ENCODE data around the gene ADCY3. TPM values are rescaled to one million over a fixed set of nuclear protein-coding genes. Genes with fewer than 3 reads are reported as not detected.

Gene ADCY3
- total and polyA plus RNA-seq, 3 donors from 2014 or later: 22.3 to 41.6 (median 27.9) TPM

- H3K36me3 ChIP-seq (ENCODE audit: low read depth, missing control alignments): no peaks in the 10 kb centered on the region
- WGBS, 2 donors: 84 to 92% methylated on average over 5 of the region's 5 CpGs
- DNase-seq: no peak
Observed at GRCh38 chr2:24845691-24846090, 74.3 kb downstream of the ADCY3 start.

GRCh38 chr2:24844023-24844685 lies 75.9 kb downstream of the ADCY3 start:
- DNase-seq: no peak
- WGBS, 2 donors: 95 to 97% methylated on average over 8 of the region's 9 CpGs
- Histone ChIP-seq H3K4me3 (no peak overlapping the region), H3K27ac (no peak overlapping the region), H3K27me3 (no peaks in the 10 kb centered on the region), H3K36me3 (ENCODE audit: low read depth, missing control alignments) (no peaks in the 10 kb centered on the region), H3K4me1 (no peaks in the 10 kb centered on the region), H3K9me3 (no peaks in the 10 kb centered on the region)
- intact Hi-C loops (cut with DNase I; ENCODE audit: low total_unique reads): no loop called here
- TF ChIP-seq CTCF (IDR thresholded peaks at IDR 0.05) (no peak), POLR2A (IDR thresholded peaks at IDR 0.05) (no peak)

More at GRCh38 chr2:24845691-24846090, 74.3 kb downstream of the ADCY3 start:
- no peak overlapping the region for H3K4me3 ChIP-seq
- H3K27ac ChIP-seq: no peak overlapping the region
- H3K27me3 ChIP-seq: no peaks in the 10 kb centered on the region
- no peak for TF ChIP-seq CTCF (IDR thresholded peaks at IDR 0.05)
- TF ChIP-seq POLR2A (IDR thresholded peaks at IDR 0.05): no peak
- no peaks in the 10 kb centered on the region for H3K9me3 ChIP-seq
- intact Hi-C loops (cut with DNase I; ENCODE audit: low total_unique reads): no loop called here
- peaks cover 9% of the 10 kb centered on the region for H3K4me1 ChIP-seq

- H3K4me3 ChIP-seq: no peak overlapping the region
- no peak overlapping the region for H3K27ac ChIP-seq
- TF ChIP-seq CTCF (IDR thresholded peaks at IDR 0.05) (no peak), POLR2A (IDR thresholded peaks at IDR 0.05) (no peak)
- no peaks in the 10 kb centered on the region for H3K27me3 ChIP-seq
- H3K9me3 ChIP-seq: no peaks in the 10 kb centered on the region
- DNase-seq: no peak
- no peaks in the 10 kb centered on the region for H3K4me1 ChIP-seq
- H3K36me3 ChIP-seq (ENCODE audit: low read depth, missing control alignments): no peaks in the 10 kb centered on the region
- 94 to 98% methylated on average over 12 of the region's 12 CpGs for WGBS, 2 donors
- intact Hi-C loops (cut with DNase I; ENCODE audit: low total_unique reads): no loop called here
Observed at GRCh38 chr2:24843330-24843860, 76.6 kb downstream of the ADCY3 start.

GRCh38 chr2:24842081-24843050 lies 77.7 kb downstream of the ADCY3 start:
- H3K27me3 ChIP-seq: no peaks in the 10 kb centered on the region
- no peaks in the 10 kb centered on the region for H3K36me3 ChIP-seq (ENCODE audit: low read depth, missing control alignments)
- intact Hi-C loops (cut with DNase I; ENCODE audit: low total_unique reads): no loop called here
- no peak for DNase-seq
- TF ChIP-seq POLR2A (IDR thresholded peaks at IDR 0.05): no peak
- TF ChIP-seq CTCF (IDR thresholded peaks at IDR 0.05): no peak
- WGBS, 2 donors: 96% methylated on average over 34 to 39 of the region's 39 CpGs
- no peak overlapping the region for H3K4me3 ChIP-seq
- H3K27ac ChIP-seq: no peak overlapping the region
- H3K9me3 ChIP-seq: no peaks in the 10 kb centered on the region
- H3K4me1 ChIP-seq: no peaks in the 10 kb centered on the region
